Brain pericyte (primary cell): ENCODE data around the gene HOGA1.
"Not testable (repeated sequence)": the region's sequence is repeated elsewhere in the genome, so short reads cannot be mapped to it uniquely, and the experiment has no call there.

Experiments used
- DNase-seq: peaks from one replicate; pipeline ENCODE4 v3.0.0-alpha.2; 2012; ENCODE audit warnings: low read depth, low spot score

The HOGA1 gene

GRCh38 chr10:97554336-97554735 is 29.9 kb upstream of the HOGA1 start:
- not testable (repeated sequence) for DNase-seq

GRCh38 chr10:97555541-97555940 is 28.6 kb upstream of the HOGA1 start:
- not testable (repeated sequence) for DNase-seq

- DNase-seq: not testable (repeated sequence)
Observed at GRCh38 chr10:97560731-97561381, 23.3 kb upstream of the HOGA1 start.

- not testable (repeated sequence) for DNase-seq
Observed at GRCh38 chr10:97561386-97562077, 22.7 kb upstream of the HOGA1 start.

GRCh38 chr10:97562329-97562728 is 21.9 kb upstream of the HOGA1 start:
- DNase-seq: not testable (repeated sequence)

- DNase-seq: no peak
Observed at GRCh38 chr10:97563337-97563736, 20.9 kb upstream of the HOGA1 start.

GRCh38 chr10:97564776-97565175 is 19.4 kb upstream of the HOGA1 start:
- no peak for DNase-seq

- no peak for DNase-seq
Observed at GRCh38 chr10:97566336-97566996, 17.7 kb upstream of the HOGA1 start.

GRCh38 chr10:97567891-97568290 is 16.3 kb upstream of the HOGA1 start:
- no peak for DNase-seq

GRCh38 chr10:97570146-97570788 is 13.9 kb upstream of the HOGA1 start:
- no peak for DNase-seq

GRCh38 chr10:97570789-97571471 is 13.3 kb upstream of the HOGA1 start:
- DNase-seq: no peak

GRCh38 chr10:97571622-97572021 is 12.6 kb upstream of the HOGA1 start:
- DNase-seq: no peak

- no peak for DNase-seq
Observed at GRCh38 chr10:97572214-97572989, 11.8 kb upstream of the HOGA1 start, which contains the start of gene ANKRD2. ANKRD2 (plus strand) TSS chr10:97572779; CDS start chr10:97572789, 10 bp downstream.

GRCh38 chr10:97573021-97573420 is 11.2 kb upstream of the HOGA1 start:
- no peak for DNase-seq

- no peak for DNase-seq
Observed at GRCh38 chr10:97573672-97574071, 10.5 kb upstream of the HOGA1 start.

GRCh38 chr10:97574374-97575126 is 9.6 kb upstream of the HOGA1 start:
- no peak for DNase-seq

GRCh38 chr10:97575127-97575668 is 9.0 kb upstream of the HOGA1 start:
- no peak for DNase-seq

GRCh38 chr10:97576487-97576886 is 7.7 kb upstream of the HOGA1 start:
- not testable (repeated sequence) for DNase-seq

GRCh38 chr10:97577701-97578100 is 6.5 kb upstream of the HOGA1 start:
- no peak for DNase-seq
